Left lung (tissue), 10 donors: Measurements from ENCODE around the gene C14orf180. TPM values are rescaled to one million over a fixed set of nuclear protein-coding genes. Genes with fewer than 3 reads are reported as not detected.
A peak's percentile ranks its signal among the peaks of the same experiment; 100 is the strongest.

Source experiments
- ATAC-seq: fragments of 200-7000 bp; cut with Tn5 transposase; one replicate; pipeline ENCODE4 v1.9.1; 2020; ENCODE audit warnings: moderate library complexity
- DNase-seq, 4 donors: peaks; one replicate each; pipeline ENCODE4 v3.0.0-alpha.2; 2013 to 2020
- H3K27ac ChIP-seq, 2 donors: fragments of 200-600 bp; sonication (generic) in 1 of 2; one replicate each; pipeline versions ENCODE4 v1.5.0 to v1.8.0; 2020 to 2021
- H3K27me3 ChIP-seq, 2 donors: fragments of 200-600 bp; sonication (generic) in 1 of 2; one replicate each; pipeline versions ENCODE4 v1.5.0 to v1.8.0; 2020 to 2021
- H3K36me3 ChIP-seq, 2 donors: fragments of 200-600 bp; sonication (generic) in 1 of 2; one replicate each; pipeline versions ENCODE4 v1.5.0 to v1.8.0; 2020 to 2021
- H3K4me1 ChIP-seq, 2 donors: fragments of 200-600 bp; one replicate each; pipeline ENCODE4 v1.8.0; 2021
- H3K4me3 ChIP-seq, 2 donors: fragments of 200-600 bp; sonication (generic) in 1 of 2; one replicate each; pipeline versions ENCODE4 v1.5.0 to v1.8.0; 2020 to 2021; ENCODE audit warnings: mild to moderate bottlenecking in 1 of 2
- H3K9me3 ChIP-seq, 2 donors: fragments of 200-600 bp; sonication (generic) in 1 of 2; one replicate each; pipeline versions ENCODE4 v1.5.0 to v1.8.0; 2020 to 2021
- CTCF ChIP-seq, 2 donors: fragments of 200-600 bp; sonication (generic) in 1 of 2; IDR thresholded peaks; one replicate each; pipeline versions ENCODE4 v1.5.0 to v1.8.0; 2021; ENCODE audit warnings: antibody characterized with exemption in 2 of 2
- intact Hi-C, 2 donors: fragments of 100-400 bp; cut with DNase I; formaldehyde crosslinking; loops; one replicate each; pipeline versions ENCODE4 v1.11.2 to v1.14.2; 2022
- polyA plus RNA-seq, 6 donors: library from polyadenylated mRNA; unstranded; fragments of 120-200 nt; gene quantifications; one replicate each; pipeline ENCODE4 v1.2.1, GENCODE V29; 2013; ENCODE audit not compliant: insufficient read length in 6 of 6
- total RNA-seq, 2 donors: library from RNA; stranded (reverse); fragmentation: NEBNext Ultra II Directional; extraction: Animal tissue kit (Norgen Biotek cat#: 25700); gene quantifications; one replicate each; pipeline ENCODE4 v1.2.1, GENCODE V29; 2021
- donor health status: DM: no; HTN: yes; CAD: no.
- donor health status: DM: no; HTN: no; CAD: no.

Gene C14orf180
- total and polyA plus RNA-seq, 8 donors, result not detected

GRCh38 chr14:104544362-104544961 is 35.1 kb upstream of the C14orf180 start:
- DNase-seq (no peak), ATAC-seq (no peak)
- H3K9me3 ChIP-seq, result no peaks in the 10 kb centered on the region
- H3K27ac ChIP-seq, result no peak overlapping the region
- intact Hi-C loops, result no loop called here
- H3K4me1 ChIP-seq, result no peaks in the 10 kb centered on the region
- no peak for TF ChIP-seq CTCF (IDR thresholded peaks at IDR 0.05)
- no peaks in the 10 kb centered on the region for H3K36me3 ChIP-seq
- H3K27me3 ChIP-seq, result peaks cover 0 to 65% of the 10 kb centered on the region in 2 donors
- no peak overlapping the region for H3K4me3 ChIP-seq

GRCh38 chr14:104545151-104545941 is 34.2 kb upstream of the C14orf180 start:
- no peak overlapping the region for H3K4me3 ChIP-seq
- intact Hi-C loops, result no loop called here
- no peak overlapping the region for H3K27ac ChIP-seq
- H3K4me1 ChIP-seq, result no peaks in the 10 kb centered on the region
- no peaks in the 10 kb centered on the region for H3K36me3 ChIP-seq
- DNase-seq (no peak), ATAC-seq (no peak)
- H3K9me3 ChIP-seq, result no peaks in the 10 kb centered on the region
- H3K27me3 ChIP-seq, result peaks cover 0 to 73% of the 10 kb centered on the region in 2 donors
- TF ChIP-seq CTCF (IDR thresholded peaks at IDR 0.05), result no peak

GRCh38 chr14:104545942-104546501 is 33.5 kb upstream of the C14orf180 start:
- peak in 1 of 4 donors; percentile 30 for DNase-seq
- ATAC-seq, result no peak
- no peak for TF ChIP-seq CTCF (IDR thresholded peaks at IDR 0.05)
- H3K36me3 ChIP-seq, result no peaks in the 10 kb centered on the region
- H3K27me3 ChIP-seq, result peaks cover 0 to 73% of the 10 kb centered on the region in 2 donors
- H3K4me3 ChIP-seq, result no peak overlapping the region
- intact Hi-C loops, result no loop called here
- H3K27ac ChIP-seq, result no peak overlapping the region
- H3K4me1 ChIP-seq, result no peaks in the 10 kb centered on the region
- no peaks in the 10 kb centered on the region for H3K9me3 ChIP-seq

- Histone ChIP-seq H3K27ac (no peak overlapping the region), H3K36me3 (no peaks in the 10 kb centered on the region), H3K27me3 (peaks cover 0 to 80% of the 10 kb centered on the region in 2 donors), H3K4me1 (no peaks in the 10 kb centered on the region), H3K4me3 (no peak overlapping the region), H3K9me3 (no peaks in the 10 kb centered on the region)
- TF ChIP-seq CTCF (IDR thresholded peaks at IDR 0.05), result no peak
- ATAC-seq (no peak), DNase-seq (no peak)
- intact Hi-C loops, result no loop called here
These were observed 32.8 kb upstream of the C14orf180 start for GRCh38 chr14:104546591-104547309.
